Activated CD4-positive, CD25-positive, alpha-beta regulatory T cell treated with anti-CD3 and anti-CD28 coated beads, Interleukin-2, amount 50 U/mL, for 72 hours (primary cell): ENCODE results near the gene NOTCH1.

Experiments
- DNase-seq: peaks from one replicate; pipeline ENCODE4 v3.0.0; 2021

Gene NOTCH1

GRCh38 chr9:136530461-136531089, 15.3 kb downstream of the NOTCH1 start:
- DNase-seq, result no peak

GRCh38 chr9:136529516-136530460, 16.1 kb downstream of the NOTCH1 start:
- no peak for DNase-seq

GRCh38 chr9:136528716-136529341, 17.0 kb downstream of the NOTCH1 start:
- no peak for DNase-seq

GRCh38 chr9:136527721-136528710, 17.8 kb downstream of the NOTCH1 start:
- no peak for DNase-seq

- no peak for DNase-seq
These were observed 18.7 kb downstream of the NOTCH1 start for GRCh38 chr9:136527131-136527530.

GRCh38 chr9:136526625-136527066, 19.2 kb downstream of the NOTCH1 start:
- no peak for DNase-seq

- no peak for DNase-seq
These were observed 19.9 kb downstream of the NOTCH1 start for GRCh38 chr9:136525841-136526499.

- DNase-seq, result no peak
These were observed 20.6 kb downstream of the NOTCH1 start for GRCh38 chr9:136525207-136525606.

- DNase-seq, result no peak
These were observed 23.3 kb downstream of the NOTCH1 start for GRCh38 chr9:136522314-136523237.

GRCh38 chr9:136521537-136521936, 24.3 kb downstream of the NOTCH1 start:
- DNase-seq, result no peak

GRCh38 chr9:136520053-136520540, 25.8 kb downstream of the NOTCH1 start:
- no peak for DNase-seq

- no peak for DNase-seq
These were observed 26.4 kb downstream of the NOTCH1 start for GRCh38 chr9:136519263-136520052.

GRCh38 chr9:136518623-136519022, 27.2 kb downstream of the NOTCH1 start:
- DNase-seq, result no peak

- DNase-seq, result no peak
These were observed 27.9 kb downstream of the NOTCH1 start for GRCh38 chr9:136517950-136518349.

GRCh38 chr9:136517012-136517743, 28.7 kb downstream of the NOTCH1 start:
- DNase-seq, result no peak

GRCh38 chr9:136516191-136516654, 29.6 kb downstream of the NOTCH1 start:
- no peak for DNase-seq

GRCh38 chr9:136515276-136515675, 30.6 kb downstream of the NOTCH1 start:
- no peak for DNase-seq

- no peak for DNase-seq
These were observed 31.7 kb downstream of the NOTCH1 start for GRCh38 chr9:136514022-136514714.
